Measurements from ENCODE around the gene MST1. TPM values are rescaled to one million over a fixed set of nuclear protein-coding genes. Genes with fewer than 3 reads are reported as not detected.

MST1 gene
- total RNA-seq, 2 donors from 2014 or later: 8.3 to 9.2 TPM

DNA sequence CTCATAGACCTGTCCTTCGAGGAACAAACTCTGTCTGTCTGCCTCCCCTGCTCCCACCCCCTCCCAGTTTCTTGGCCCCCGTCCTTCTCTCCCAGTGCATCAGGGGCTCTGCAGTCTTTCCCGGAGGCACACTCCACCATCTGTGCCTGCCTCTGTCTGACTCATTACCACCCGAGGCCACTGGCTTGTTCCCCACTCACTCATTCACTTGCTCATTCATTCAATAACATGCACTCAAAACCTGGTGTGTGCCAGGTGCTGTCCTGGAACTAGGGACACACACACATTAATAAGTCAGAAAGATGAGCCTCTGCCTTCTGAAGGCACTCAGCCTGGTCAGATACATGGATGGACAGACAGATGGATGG is 17.8 kb upstream of the MST1 start:
- no peak overlapping the region for H3K27ac ChIP-seq
- ATAC-seq (ENCODE audit: insufficient number of reproducible peaks, low FRiP score, low read depth): no peak
- TF ChIP-seq CTCF (IDR thresholded peaks at IDR 0.05): no peak
- peaks cover 32% of the 10 kb centered on the region for H3K36me3 ChIP-seq
- no peak for DNase-seq (ENCODE audit: low spot score)
- no peaks in the 10 kb centered on the region for H3K27me3 ChIP-seq (replicated peaks; ENCODE audit: insufficient read depth)
- H3K4me1 ChIP-seq (ENCODE audit: control insufficient read depth in 1 of 2, low read depth in 2 of 2): no peaks in the 10 kb centered on the region
- H3K4me3 ChIP-seq: no peak overlapping the region
- H3K9me3 ChIP-seq: no peaks in the 10 kb centered on the region

- TF ChIP-seq CTCF (IDR thresholded peaks at IDR 0.05): no peak
- no peak for DNase-seq (ENCODE audit: low spot score)
- no peak for ATAC-seq (ENCODE audit: insufficient number of reproducible peaks, low FRiP score, low read depth)
- Histone ChIP-seq H3K4me3 (no peak overlapping the region), H3K36me3 (peaks cover 34% of the 10 kb centered on the region), H3K9me3 (no peaks in the 10 kb centered on the region), H3K27ac (no peak overlapping the region), H3K27me3 (replicated peaks; ENCODE audit: insufficient read depth) (no peaks in the 10 kb centered on the region), H3K4me1 (ENCODE audit: control insufficient read depth in 1 of 2, low read depth in 2 of 2) (no peaks in the 10 kb centered on the region)
These were observed 17.3 kb upstream of the MST1 start for GRCh38 chr3:49706456-49707112.

DNA sequence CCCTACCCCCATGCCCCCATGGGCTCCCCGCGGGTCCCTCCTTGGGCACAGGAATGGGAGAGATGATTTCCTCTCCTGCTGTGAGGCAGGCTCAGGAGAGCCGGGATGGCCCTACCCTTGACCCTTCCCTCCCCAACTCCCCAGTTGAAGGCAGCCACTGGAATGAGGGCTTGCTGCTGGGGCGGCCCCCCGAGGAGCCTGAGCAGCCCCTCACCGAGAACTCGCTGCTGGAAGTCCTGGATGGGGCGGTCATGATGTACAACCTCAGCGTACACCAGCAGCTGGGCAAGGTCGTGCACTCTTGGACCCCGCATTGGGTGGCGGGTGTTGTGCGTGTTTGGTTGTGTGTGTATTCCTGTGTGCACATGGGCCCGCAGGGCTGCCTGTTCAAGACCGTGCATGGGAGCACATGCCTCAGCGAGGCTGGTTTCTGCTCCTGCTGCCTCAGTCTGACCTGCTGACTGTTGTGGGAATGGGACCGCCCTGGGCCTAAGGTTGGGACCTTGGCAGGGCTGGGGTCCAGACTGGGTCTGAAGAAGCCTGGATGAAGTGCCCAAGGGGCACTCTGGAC is 16.2 kb upstream of the MST1 start:
- Histone ChIP-seq H3K4me3 (no peak overlapping the region), H3K27ac (no peak overlapping the region), H3K27me3 (replicated peaks; ENCODE audit: insufficient read depth) (no peaks in the 10 kb centered on the region), H3K4me1 (ENCODE audit: control insufficient read depth in 1 of 2, low read depth in 2 of 2) (no peaks in the 10 kb centered on the region), H3K9me3 (no peaks in the 10 kb centered on the region), H3K36me3 (peaks cover 29% of the 10 kb centered on the region)
- no peak for DNase-seq (ENCODE audit: low spot score)
- ATAC-seq (ENCODE audit: insufficient number of reproducible peaks, low FRiP score, low read depth): no peak
- TF ChIP-seq CTCF (IDR thresholded peaks at IDR 0.05): no peak

DNA sequence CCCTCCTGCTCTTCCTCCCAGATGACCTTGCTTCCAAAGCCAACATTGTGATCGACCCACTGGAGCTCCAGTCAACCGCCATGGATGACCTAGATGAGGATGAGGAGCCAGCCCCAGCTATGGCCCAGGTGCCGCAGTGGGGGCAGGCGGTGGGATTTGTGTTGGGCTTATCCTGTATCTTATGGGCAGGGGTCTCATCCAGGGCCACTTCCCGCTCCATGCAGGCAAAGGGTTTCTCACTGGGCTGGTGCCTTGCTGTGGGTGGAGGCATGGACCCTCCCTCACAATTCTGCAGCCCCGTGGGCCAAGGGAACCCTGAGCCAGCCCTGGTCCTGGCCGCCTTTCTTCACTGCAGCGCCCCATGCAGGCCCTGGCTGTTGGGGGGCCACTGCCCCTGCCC is 15.4 kb upstream of the MST1 start:
- ATAC-seq (ENCODE audit: insufficient number of reproducible peaks, low FRiP score, low read depth) (no peak), DNase-seq (ENCODE audit: low spot score) (no peak)
- Histone ChIP-seq H3K27ac (no peak overlapping the region), H3K4me1 (ENCODE audit: control insufficient read depth in 1 of 2, low read depth in 2 of 2) (no peaks in the 10 kb centered on the region), H3K36me3 (peaks cover 31% of the 10 kb centered on the region), H3K4me3 (no peak overlapping the region), H3K27me3 (replicated peaks; ENCODE audit: insufficient read depth) (no peaks in the 10 kb centered on the region), H3K9me3 (no peaks in the 10 kb centered on the region)
- TF ChIP-seq CTCF (IDR thresholded peaks at IDR 0.05): no peak

DNA sequence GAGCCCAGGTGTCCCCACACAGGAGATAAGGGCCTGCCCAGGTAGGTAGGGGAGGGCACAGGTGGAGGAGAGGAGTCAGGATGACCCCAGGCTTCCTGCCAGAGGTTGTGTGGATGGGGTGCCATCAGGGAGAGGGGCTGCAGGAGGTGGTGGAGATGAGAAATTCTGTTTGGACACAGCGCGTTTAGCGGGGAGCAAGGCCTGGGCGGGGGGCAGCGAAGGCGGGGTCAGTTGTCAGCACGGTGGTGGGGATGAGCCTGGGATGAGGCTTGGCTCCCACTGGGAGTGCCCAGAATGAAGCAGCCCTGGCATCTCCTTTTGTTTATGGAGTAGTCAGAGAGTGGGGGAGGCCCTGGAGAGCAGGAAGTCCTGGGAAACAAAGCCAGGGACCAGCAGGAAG is 14.7 kb upstream of the MST1 start:
- Histone ChIP-seq H3K36me3 (peaks cover 32% of the 10 kb centered on the region), H3K9me3 (no peaks in the 10 kb centered on the region), H3K27ac (no peak overlapping the region), H3K27me3 (replicated peaks; ENCODE audit: insufficient read depth) (no peaks in the 10 kb centered on the region), H3K4me1 (ENCODE audit: control insufficient read depth in 1 of 2, low read depth in 2 of 2) (no peaks in the 10 kb centered on the region), H3K4me3 (no peak overlapping the region)
- no peak for ATAC-seq (ENCODE audit: insufficient number of reproducible peaks, low FRiP score, low read depth)
- no peak for TF ChIP-seq CTCF (IDR thresholded peaks at IDR 0.05)
- DNase-seq (ENCODE audit: low spot score): no peak
